Measurements from ENCODE around the gene RNF207. TPM values are rescaled to one million over a fixed set of nuclear protein-coding genes. Genes with fewer than 3 reads are reported as not detected.

The RNF207 gene
- total RNA-seq, 4 donors from 2014 or later: 2.1 to 41.1 (median 20.5) TPM

DNA sequence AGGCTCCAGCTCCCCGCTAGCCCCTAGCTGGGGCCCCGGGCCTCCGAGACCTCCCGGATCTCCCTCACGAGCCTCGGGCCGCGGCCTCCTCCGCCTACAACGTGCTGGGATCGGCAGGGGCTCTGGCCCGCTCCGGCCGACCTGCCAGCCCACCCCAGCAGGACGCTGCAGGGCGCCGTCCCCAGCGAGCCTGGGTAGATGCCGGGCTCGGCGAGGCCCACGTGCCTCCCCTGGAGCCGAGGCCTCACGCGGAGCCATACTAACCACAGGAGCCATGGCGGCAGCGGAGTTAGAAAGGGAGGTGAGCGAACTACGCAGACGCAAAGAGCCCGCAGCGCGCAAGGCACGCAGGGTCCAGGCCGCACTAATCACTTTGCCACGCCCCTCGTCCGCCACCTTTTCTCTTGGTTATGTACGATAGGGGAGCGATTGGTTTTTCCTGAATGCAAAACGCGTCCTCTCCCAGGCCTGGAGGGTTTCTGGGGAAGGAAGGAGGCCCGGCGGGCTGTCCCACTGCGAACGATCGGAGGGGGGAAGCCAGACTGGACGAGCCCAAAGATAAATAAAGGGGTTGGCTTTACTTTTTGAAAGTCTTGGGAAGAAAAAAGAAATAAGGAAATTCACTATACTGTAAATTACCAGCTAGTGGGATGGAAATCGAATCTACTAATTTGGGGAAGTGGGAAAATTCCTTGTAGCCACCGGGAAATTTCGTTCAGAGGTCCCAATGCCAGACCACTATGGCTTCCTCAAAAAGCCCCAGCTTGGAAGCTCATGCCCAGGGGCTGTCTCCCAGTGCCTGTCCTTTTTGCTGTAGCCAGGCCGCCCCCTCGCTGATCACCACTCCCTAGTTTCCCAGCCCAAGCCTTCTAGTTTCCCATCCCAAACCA is 6.4 kb upstream of the RNF207 start, which contains the start of gene RPL22:
RPL22 (minus strand) TSS at position 298 of the 890 bp plus-strand sequence; CDS start at position 276, 22 bp downstream.
- intact Hi-C loops (cut with DNase I; ENCODE audit: low total_unique reads): no loop called here
- no peaks in the 10 kb centered on the region for H3K9me3 ChIP-seq
- H3K27ac ChIP-seq: peak within 1 kb of the TSS; percentile 70 to 82
- H3K4me1 ChIP-seq: peaks cover 11 to 13% of the 10 kb centered on the region in 2 donors
- no peaks in the 10 kb centered on the region for H3K36me3 ChIP-seq
- no peaks in the 10 kb centered on the region for H3K27me3 ChIP-seq
- TF ChIP-seq POLR2A (IDR thresholded peaks at IDR 0.05): peak; percentile 76 to 78
- TF ChIP-seq, protein P1, sequence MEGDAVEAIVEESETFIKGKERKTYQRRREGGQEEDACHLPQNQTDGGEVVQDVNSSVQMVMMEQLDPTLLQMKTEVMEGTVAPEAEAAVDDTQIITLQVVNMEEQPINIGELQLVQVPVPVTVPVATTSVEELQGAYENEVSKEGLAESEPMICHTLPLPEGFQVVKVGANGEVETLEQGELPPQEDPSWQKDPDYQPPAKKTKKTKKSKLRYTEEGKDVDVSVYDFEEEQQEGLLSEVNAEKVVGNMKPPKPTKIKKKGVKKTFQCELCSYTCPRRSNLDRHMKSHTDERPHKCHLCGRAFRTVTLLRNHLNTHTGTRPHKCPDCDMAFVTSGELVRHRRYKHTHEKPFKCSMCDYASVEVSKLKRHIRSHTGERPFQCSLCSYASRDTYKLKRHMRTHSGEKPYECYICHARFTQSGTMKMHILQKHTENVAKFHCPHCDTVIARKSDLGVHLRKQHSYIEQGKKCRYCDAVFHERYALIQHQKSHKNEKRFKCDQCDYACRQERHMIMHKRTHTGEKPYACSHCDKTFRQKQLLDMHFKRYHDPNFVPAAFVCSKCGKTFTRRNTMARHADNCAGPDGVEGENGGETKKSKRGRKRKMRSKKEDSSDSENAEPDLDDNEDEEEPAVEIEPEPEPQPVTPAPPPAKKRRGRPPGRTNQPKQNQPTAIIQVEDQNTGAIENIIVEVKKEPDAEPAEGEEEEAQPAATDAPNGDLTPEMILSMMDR (IDR thresholded peaks at IDR 0.05): peak in 3 of 4 experiments; percentile 6 to 54 (median 36)
- peak; percentile 97 to 98 for DNase-seq
- peak within 1 kb of the TSS; percentile 95 to 99 for H3K4me3 ChIP-seq

- intact Hi-C loops (cut with DNase I; ENCODE audit: low total_unique reads): no loop called here
- no peaks in the 10 kb centered on the region for H3K9me3 ChIP-seq
- H3K4me3 ChIP-seq: peak overlapping the region; percentile 95 to 99
- peaks cover 11 to 13% of the 10 kb centered on the region in 2 donors for H3K4me1 ChIP-seq
- peak overlapping the region; percentile 70 to 74 for H3K27ac ChIP-seq
- no peaks in the 10 kb centered on the region for H3K36me3 ChIP-seq
- TF ChIP-seq, protein P1 (IDR thresholded peaks at IDR 0.05): no peak
- no peak for TF ChIP-seq POLR2A (IDR thresholded peaks at IDR 0.05)
- H3K27me3 ChIP-seq: no peaks in the 10 kb centered on the region
- DNase-seq: no peak
Observed at GRCh38 chr1:6200188-6200809, 5.6 kb upstream of the RNF207 start.

DNA sequence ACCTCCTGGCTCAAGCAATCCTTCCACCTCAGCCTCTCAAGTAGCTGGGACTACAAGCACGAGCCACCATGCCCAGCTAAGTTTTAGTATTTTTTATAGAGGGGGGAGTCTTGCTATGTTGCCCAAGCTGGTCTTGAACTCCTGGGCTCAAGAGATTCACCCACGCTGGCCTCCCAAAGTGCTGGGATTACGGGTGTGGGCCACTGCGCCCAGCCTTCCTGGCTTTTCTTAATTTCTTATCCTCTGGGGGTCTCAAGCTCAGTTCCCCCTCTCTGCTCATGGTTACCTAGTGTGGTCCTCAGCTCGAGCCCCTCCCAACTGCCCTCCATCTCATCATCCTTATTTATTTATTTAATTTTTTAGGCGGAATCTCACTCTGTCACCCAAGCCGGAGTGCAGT is 3.7 kb upstream of the RNF207 start:
- DNase-seq: no peak
- H3K4me3 ChIP-seq: no peak overlapping the region
- H3K27me3 ChIP-seq: no peaks in the 10 kb centered on the region
- no peak for TF ChIP-seq POLR2A (IDR thresholded peaks at IDR 0.05)
- TF ChIP-seq, protein P1 (IDR thresholded peaks at IDR 0.05): no peak
- no peaks in the 10 kb centered on the region for H3K36me3 ChIP-seq
- H3K9me3 ChIP-seq: no peaks in the 10 kb centered on the region
- peaks cover 10 to 13% of the 10 kb centered on the region in 2 donors for H3K4me1 ChIP-seq
- H3K27ac ChIP-seq: no peak overlapping the region
- intact Hi-C loops (cut with DNase I; ENCODE audit: low total_unique reads): no loop called here

GRCh38 chr1:6206520-6206855 is 569 bp downstream of the RNF207 start:
- no peaks in the 10 kb centered on the region for H3K27me3 ChIP-seq
- TF ChIP-seq POLR2A (IDR thresholded peaks at IDR 0.05): no peak
- TF ChIP-seq, protein P1 (IDR thresholded peaks at IDR 0.05): no peak
- no peak for DNase-seq
- no peaks in the 10 kb centered on the region for H3K9me3 ChIP-seq
- peak overlapping the region; percentile 38 to 43 for H3K4me3 ChIP-seq
- H3K36me3 ChIP-seq: no peaks in the 10 kb centered on the region
- H3K4me1 ChIP-seq: peaks cover 0 to 8% of the 10 kb centered on the region in 2 donors
- peak overlapping the region in 1 of 2 donors; percentile 63 for H3K27ac ChIP-seq
- intact Hi-C loops (cut with DNase I; ENCODE audit: low total_unique reads): no loop called here
